Karpas-422 (cell line): ENCODE data around the gene NEURL2. TPM values are rescaled to one million over a fixed set of nuclear protein-coding genes. Genes with fewer than 3 reads are reported as not detected.
"Not testable (repeated sequence)": the region's sequence is repeated elsewhere in the genome, so short reads cannot be mapped to it uniquely, and the experiment has no call there.

Experiments used
- DNase-seq: peaks from one replicate; pipeline ENCODE4 v3.0.0-alpha.2; 2015
- H2AFZ ChIP-seq: fragments of 200-600 bp; sonication (generic); 2 replicates; pipeline ENCODE4 v1.6.1; 2014; ENCODE audit warnings: antibody characterized with exemption, low read length, mixed read lengths
- H3K27ac ChIP-seq: fragments of 200-600 bp; sonication (generic); 2 replicates; pipeline ENCODE4 v1.5.1; 2014; ENCODE audit warnings: mild to moderate bottlenecking, low read length, moderate library complexity
- H3K27me3 ChIP-seq: fragments of 200-600 bp; sonication (generic); 2 replicates; pipeline ENCODE4 v1.6.1; 2014; ENCODE audit warnings: low read length, mixed read lengths
- H3K36me3 ChIP-seq: fragments of 200-600 bp; sonication (generic); 2 replicates; pipeline ENCODE4 v1.6.1; 2014; ENCODE audit warnings: low read length, mixed read lengths; ENCODE audit not compliant: insufficient read depth
- H3K4me1 ChIP-seq: fragments of 200-600 bp; sonication (generic); 2 replicates; pipeline ENCODE4 v1.6.1; 2014; ENCODE audit warnings: mild to moderate bottlenecking, low read length, mixed read lengths
- H3K4me2 ChIP-seq: fragments of 200-600 bp; sonication (generic); 2 replicates; pipeline ENCODE4 v1.6.1; 2014; ENCODE audit warnings: low read length, low read depth, mild to moderate bottlenecking; ENCODE audit not compliant: poor library complexity, severe bottlenecking
- H3K4me3 ChIP-seq: fragments of 200-600 bp; sonication (generic); 2 replicates; pipeline ENCODE4 v1.5.1; 2014; ENCODE audit warnings: mild to moderate bottlenecking, antibody characterized with exemption, low read length, mixed read lengths
- H3K79me2 ChIP-seq: fragments of 200-600 bp; sonication (generic); 2 replicates; pipeline ENCODE4 v1.6.1; 2014; ENCODE audit warnings: mild to moderate bottlenecking, low read length, mixed read lengths
- H3K9ac ChIP-seq: fragments of 200-600 bp; sonication (generic); 2 replicates; pipeline ENCODE4 v1.6.0; 2014; ENCODE audit warnings: low read length
- H3K9me2 ChIP-seq: fragments of 200-600 bp; sonication (generic), shearing (Covaris generic); replicated peaks from 2 replicates; pipeline ENCODE4 v1.6.0; 2014; ENCODE audit warnings: mild to moderate bottlenecking, low read length, moderate library complexity; ENCODE audit not compliant: insufficient read depth
- H3K9me3 ChIP-seq: fragments of 300-700, 200-600 bp; sonication (generic); 2 replicates; pipeline ENCODE4 v1.6.1; 2014; ENCODE audit warnings: low read length, mixed read lengths
- H4K20me1 ChIP-seq: fragments of 200-600 bp; sonication (generic); 2 replicates; pipeline ENCODE4 v1.6.1; 2014; ENCODE audit warnings: mild to moderate bottlenecking, antibody characterized with exemption, low read length, low read depth; ENCODE audit not compliant: insufficient read depth
- total RNA-seq: library from RNA; depleted of rRNA; stranded (reverse); fragments of >200 nt; shearing (Covaris generic); gene quantifications from 2 replicates; pipeline ENCODE4 v1.2.3, GENCODE V29; 2014; ENCODE audit warnings: low replicate concordance

The NEURL2 gene
- total RNA-seq, 1 experiment from 2014 or later = 4.3 TPM

DNA sequence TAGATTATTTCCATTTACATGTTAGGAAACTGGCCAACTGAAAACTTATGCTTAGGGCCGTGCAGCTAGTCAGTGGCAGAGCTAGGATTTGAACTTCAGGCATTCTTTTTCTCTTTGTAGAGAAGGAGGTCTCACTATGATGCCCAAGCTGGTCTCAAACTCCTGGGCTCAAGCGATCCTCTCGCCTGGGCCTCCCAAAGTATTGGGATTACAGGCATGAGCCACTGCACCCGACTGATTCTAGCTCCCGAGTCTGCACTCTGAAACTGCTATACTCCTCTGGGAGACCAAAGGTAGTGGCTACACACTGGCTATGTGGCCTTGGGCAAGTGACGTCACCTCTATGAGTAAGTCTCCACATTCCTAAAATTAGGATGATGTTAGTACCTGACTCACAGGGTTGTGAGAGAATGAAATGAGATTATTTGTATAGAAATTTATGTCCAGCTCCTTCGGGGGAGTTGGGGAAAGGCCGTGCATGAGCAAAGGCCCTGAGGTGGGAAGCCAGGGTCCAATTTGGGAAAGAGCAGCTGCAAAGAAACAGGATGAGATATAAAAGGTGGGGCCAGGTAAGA lies 14.6 kb upstream of the NEURL2 start:
- Histone ChIP-seq H4K20me1 (no peaks in the 10 kb centered on the region), H3K27me3 (no peaks in the 10 kb centered on the region), H3K4me2 (no peak overlapping the region), H3K9me2 (no peaks in the 10 kb centered on the region), H3K36me3 (no peaks in the 10 kb centered on the region), H2AFZ (no peak overlapping the region), H3K9me3 (no peaks in the 10 kb centered on the region), H3K79me2 (no peaks in the 10 kb centered on the region), H3K4me1 (peaks cover 63% of the 10 kb centered on the region), H3K9ac (no peak overlapping the region), H3K4me3 (no peak overlapping the region), H3K27ac (peak overlapping the region; percentile 95)
- no peak for DNase-seq

DNA sequence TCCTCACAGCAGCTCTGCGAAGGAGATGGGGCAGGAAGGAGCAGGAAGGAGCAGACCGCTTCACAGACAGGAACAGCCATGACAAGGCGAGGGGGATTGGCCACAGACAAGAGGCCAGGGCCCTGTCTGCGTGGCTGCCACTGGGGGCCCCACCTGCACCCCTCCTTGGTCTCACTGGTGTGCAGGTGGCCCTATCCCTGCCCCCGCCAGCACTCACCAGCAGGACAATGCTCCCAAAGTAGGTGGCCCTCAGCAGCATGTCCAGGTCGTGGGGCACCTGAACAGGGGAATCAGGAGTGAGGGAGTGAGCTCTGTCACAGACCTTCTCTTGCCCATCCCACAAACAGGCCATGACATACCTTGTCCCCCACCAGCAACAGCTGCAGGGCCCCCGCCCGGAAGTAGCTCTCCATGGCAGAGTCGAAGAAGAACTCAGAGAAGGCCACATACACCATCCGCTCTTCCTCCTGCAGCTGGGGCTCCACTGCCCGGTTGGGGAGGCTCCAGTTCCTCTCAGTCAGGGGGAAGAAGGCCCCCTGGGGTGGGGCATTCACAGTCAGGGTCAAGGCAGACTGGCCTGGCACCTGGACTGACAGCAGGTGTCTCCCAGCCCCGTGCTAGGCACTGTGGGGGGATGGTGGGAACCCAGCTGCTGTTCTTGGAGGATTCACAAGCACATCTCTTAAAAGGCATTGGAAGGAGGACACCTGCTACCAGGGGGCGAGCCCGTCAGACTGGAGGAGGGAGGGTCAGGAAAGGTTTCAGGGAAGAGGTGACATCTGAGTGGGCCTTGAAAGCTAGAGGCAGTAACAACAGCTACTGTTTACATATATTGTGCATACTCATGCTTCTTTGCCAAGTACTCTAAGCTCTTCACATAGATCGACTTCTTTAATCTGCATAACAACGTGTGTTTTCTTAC lies 13.8 kb upstream of the NEURL2 start:
- H2AFZ ChIP-seq = no peak overlapping the region
- H3K9ac ChIP-seq = peak overlapping the region; percentile 6; the same call in 1 of the 2 replicates
- H3K36me3 ChIP-seq = no peaks in the 10 kb centered on the region
- H3K27ac ChIP-seq = peak overlapping the region; percentile 95
- H3K79me2 ChIP-seq = no peaks in the 10 kb centered on the region
- no peak for DNase-seq
- no peaks in the 10 kb centered on the region for H3K9me3 ChIP-seq
- H3K4me2 ChIP-seq = no peak overlapping the region
- no peaks in the 10 kb centered on the region for H3K9me2 ChIP-seq
- no peaks in the 10 kb centered on the region for H3K27me3 ChIP-seq
- H4K20me1 ChIP-seq = no peaks in the 10 kb centered on the region
- H3K4me1 ChIP-seq = peaks cover 58% of the 10 kb centered on the region
- H3K4me3 ChIP-seq = no peak overlapping the region

DNA sequence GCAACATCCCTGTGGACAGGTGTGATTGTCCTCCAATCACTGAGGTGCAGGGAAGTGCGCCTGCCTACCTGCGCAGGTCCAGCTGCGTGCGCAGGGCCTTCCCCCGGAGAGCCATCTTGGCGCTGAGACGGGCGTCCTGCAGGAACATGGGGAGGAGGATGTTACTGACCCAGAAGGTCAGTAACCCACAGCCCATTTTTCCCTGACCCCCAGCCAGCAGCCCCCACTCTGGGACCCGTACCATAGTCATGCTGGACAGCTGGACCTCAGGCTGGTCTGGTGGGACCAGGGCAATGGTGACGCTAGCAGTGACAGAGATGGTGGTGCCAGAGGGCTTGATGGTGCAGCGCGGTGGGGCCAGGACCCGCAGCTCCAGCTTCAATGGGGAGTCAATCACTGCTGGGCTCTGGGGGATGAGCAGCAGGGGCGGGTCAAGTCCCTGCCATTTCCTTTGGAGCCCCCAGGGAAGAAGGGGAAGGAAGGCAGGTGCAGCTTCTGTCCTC lies 11.2 kb upstream of the NEURL2 start:
- 0 out of 2 replicates have a peak, but pooled peaks cover 3% of the 10 kb centered on the region for H3K36me3 ChIP-seq
- no peaks in the 10 kb centered on the region for H3K9me2 ChIP-seq
- no peaks in the 10 kb centered on the region for H3K79me2 ChIP-seq
- peak; percentile 89 for DNase-seq
- H3K4me1 ChIP-seq = peaks cover 55% of the 10 kb centered on the region
- no peaks in the 10 kb centered on the region for H4K20me1 ChIP-seq
- H3K9me3 ChIP-seq = no peaks in the 10 kb centered on the region
- no peaks in the 10 kb centered on the region for H3K27me3 ChIP-seq
- peak overlapping the region; percentile 87 for H3K4me2 ChIP-seq
- peak overlapping the region; percentile 95 for H3K27ac ChIP-seq
- H3K4me3 ChIP-seq = peak overlapping the region; percentile 59
- peak overlapping the region; percentile 66 for H3K9ac ChIP-seq
- no peak overlapping the region for H2AFZ ChIP-seq

DNA sequence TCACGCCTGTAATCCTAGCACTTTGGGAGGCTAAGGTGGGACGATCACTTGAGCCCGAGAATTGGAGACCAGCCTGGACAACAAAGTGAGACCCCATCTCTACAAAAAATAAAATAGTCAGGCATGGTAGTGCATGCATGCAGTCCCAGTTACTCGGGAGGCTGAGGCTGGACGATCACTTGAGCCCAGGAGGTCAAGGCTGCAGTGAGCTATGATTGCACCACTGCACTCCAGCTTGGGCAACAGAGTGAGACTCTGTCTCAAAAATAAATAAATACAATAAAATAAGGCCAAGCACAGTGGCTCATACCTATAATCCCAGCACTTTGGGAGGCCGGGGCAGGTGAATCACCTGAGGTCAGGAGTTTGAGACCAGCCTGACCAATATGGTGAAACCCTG lies 10.3 kb upstream of the NEURL2 start:
- H3K9me3 ChIP-seq, H3K79me2 ChIP-seq, H2AFZ ChIP-seq, H3K9ac ChIP-seq, H3K36me3 ChIP-seq, H3K9me2 ChIP-seq, H3K4me2 ChIP-seq, H3K4me3 ChIP-seq, H4K20me1 ChIP-seq, H3K27me3 ChIP-seq, DNase-seq: not testable (repeated sequence)
- peaks cover 55% of the 10 kb centered on the region for H3K4me1 ChIP-seq
- H3K27ac ChIP-seq = peak overlapping the region; percentile 95

DNA sequence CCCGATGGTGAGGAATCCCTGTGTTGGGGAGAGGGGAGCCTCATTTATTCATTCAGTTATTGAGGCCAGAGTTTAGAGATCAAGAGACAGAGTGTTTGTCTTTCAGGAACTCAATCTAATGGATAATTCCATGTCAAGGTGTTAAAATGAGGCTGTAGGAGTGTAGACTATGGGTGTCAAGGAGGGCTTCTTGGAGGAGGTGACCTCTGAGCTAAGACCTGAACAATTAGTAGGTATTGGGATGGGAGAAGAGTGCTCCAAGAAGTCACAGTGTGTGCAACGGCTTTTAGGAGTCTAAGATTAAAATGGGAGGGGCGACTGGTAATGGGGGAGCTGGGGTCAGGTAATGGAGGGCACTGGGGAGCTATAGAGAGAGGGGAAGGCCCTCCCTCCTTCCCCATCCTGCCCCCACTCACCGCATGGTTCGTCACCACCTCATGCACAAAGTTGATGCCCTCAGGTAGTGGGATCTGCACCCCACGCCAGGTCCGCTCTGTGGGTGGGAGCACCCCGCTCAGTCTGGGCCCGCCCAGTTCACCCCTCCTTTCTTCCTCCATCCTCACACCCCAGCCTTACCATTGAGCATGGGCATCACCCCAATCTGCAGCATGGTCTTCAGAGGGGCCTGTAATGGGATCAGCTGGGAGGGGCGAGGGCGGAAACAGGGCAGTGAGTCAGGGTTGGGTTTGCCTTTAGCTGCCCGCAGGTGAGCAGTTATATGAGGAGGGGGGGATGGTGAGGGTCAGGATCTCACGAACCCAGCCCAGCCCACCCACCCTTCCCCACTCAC lies 8.2 kb upstream of the NEURL2 start:
- Histone ChIP-seq H4K20me1 (no peaks in the 10 kb centered on the region), H3K4me2 (no peak overlapping the region), H3K27me3 (no peaks in the 10 kb centered on the region), H3K9me3 (no peaks in the 10 kb centered on the region), H3K79me2 (no peaks in the 10 kb centered on the region), H3K4me3 (no peak overlapping the region), H3K9ac (no peak overlapping the region), H2AFZ (no peak overlapping the region), H3K9me2 (no peaks in the 10 kb centered on the region), H3K36me3 (peaks cover 6% of the 10 kb centered on the region; the same call in 1 of the 2 replicates), H3K4me1 (peaks cover 39% of the 10 kb centered on the region), H3K27ac (no peak overlapping the region)
- no peak for DNase-seq

DNA sequence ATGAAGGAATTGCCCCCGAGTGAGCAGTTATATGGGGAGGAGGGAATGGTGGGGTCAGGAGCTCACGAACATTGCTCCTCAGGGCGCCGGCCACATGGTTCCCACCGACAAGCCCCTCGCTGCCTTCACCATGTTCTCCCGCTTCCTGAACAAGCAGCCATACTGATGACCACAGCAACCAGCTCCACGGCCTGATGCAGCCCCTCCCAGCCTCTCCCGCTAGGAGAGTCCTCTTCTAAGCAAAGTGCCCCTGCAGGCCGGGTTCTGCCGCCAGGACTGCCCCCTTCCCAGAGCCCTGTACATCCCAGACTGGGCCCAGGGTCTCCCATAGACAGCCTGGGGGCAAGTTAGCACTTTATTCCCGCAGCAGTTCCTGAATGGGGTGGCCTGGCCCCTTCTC lies 7.3 kb upstream of the NEURL2 start:
- peaks cover 29% of the 10 kb centered on the region for H3K4me1 ChIP-seq
- no peak overlapping the region for H3K9ac ChIP-seq
- no peaks in the 10 kb centered on the region for H3K9me2 ChIP-seq
- no peaks in the 10 kb centered on the region for H3K27me3 ChIP-seq
- H3K4me2 ChIP-seq = no peak overlapping the region
- H3K4me3 ChIP-seq = no peak overlapping the region
- no peaks in the 10 kb centered on the region for H3K9me3 ChIP-seq
- H3K79me2 ChIP-seq = no peaks in the 10 kb centered on the region
- H3K36me3 ChIP-seq = peaks cover 11% of the 10 kb centered on the region; the same call in 1 of the 2 replicates
- no peak overlapping the region for H2AFZ ChIP-seq
- DNase-seq = no peak
- no peaks in the 10 kb centered on the region for H4K20me1 ChIP-seq
- H3K27ac ChIP-seq = no peak overlapping the region

DNA sequence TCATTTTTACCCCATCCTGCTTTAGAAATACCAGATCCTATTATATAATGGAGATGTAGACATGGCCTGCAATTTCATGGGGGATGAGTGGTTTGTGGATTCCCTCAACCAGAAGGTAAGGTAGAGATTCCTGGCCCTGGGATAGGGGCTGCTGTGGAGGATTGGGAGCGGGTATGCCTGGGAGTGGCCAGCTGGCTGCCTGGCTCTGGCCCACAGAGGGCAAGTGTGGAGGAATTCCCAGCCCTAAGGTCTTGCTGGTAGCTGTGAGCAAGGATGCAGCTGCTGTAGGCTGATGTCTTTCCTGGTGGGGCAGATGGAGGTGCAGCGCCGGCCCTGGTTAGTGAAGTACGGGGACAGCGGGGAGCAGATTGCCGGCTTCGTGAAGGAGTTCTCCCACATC lies 6.7 kb upstream of the NEURL2 start:
- Histone ChIP-seq H2AFZ (no peak overlapping the region), H3K4me3 (no peak overlapping the region), H3K27ac (no peak overlapping the region), H3K4me2 (no peak overlapping the region), H3K27me3 (no peaks in the 10 kb centered on the region), H3K4me1 (peaks cover 28% of the 10 kb centered on the region), H4K20me1 (no peaks in the 10 kb centered on the region), H3K79me2 (no peaks in the 10 kb centered on the region), H3K9me3 (no peaks in the 10 kb centered on the region), H3K36me3 (peaks cover 11% of the 10 kb centered on the region; the same call in 1 of the 2 replicates), H3K9me2 (no peaks in the 10 kb centered on the region), H3K9ac (no peak overlapping the region)
- DNase-seq = no peak

DNA sequence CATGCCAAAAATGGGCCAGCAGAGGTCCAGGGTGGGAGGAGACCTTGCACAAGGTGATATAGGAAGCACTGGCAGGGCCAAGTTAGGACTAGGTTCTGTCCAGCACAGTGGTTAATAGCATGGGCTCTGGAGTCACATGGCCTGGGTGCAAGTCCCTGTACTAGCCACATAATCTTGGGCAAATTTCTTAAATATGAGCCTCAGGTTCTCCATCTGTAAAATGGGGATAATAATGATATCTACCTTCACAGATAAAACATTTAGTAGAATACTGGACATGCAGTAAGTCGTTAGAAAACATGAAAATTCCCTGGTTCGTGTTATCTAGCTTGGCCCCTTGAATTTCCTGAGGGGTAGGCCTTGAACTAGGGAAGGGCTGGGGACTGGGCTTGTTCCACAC lies 6.3 kb upstream of the NEURL2 start:
- peaks cover 11% of the 10 kb centered on the region; the same call in 1 of the 2 replicates for H3K36me3 ChIP-seq

More for the DNA sequence above, 6.3 kb upstream of the NEURL2 start:
- no peak overlapping the region for H3K9ac ChIP-seq
- H3K4me2 ChIP-seq = no peak overlapping the region
- H3K4me1 ChIP-seq = peaks cover 28% of the 10 kb centered on the region
- H3K27ac ChIP-seq = no peak overlapping the region
- H3K9me2 ChIP-seq = no peaks in the 10 kb centered on the region
- no peak overlapping the region for H3K4me3 ChIP-seq
- no peaks in the 10 kb centered on the region for H4K20me1 ChIP-seq
- H2AFZ ChIP-seq = no peak overlapping the region
- no peak for DNase-seq
- H3K79me2 ChIP-seq = no peaks in the 10 kb centered on the region
- no peaks in the 10 kb centered on the region for H3K9me3 ChIP-seq
- H3K27me3 ChIP-seq = no peaks in the 10 kb centered on the region
